Fibroblast of villous mesenchyme (primary cell): ENCODE measurements around the gene ZBTB47. TPM values are rescaled to one million over a fixed set of nuclear protein-coding genes. Genes with fewer than 3 reads are reported as not detected.

Experiments used
- DNase-seq: peaks from one replicate; pipeline ENCODE4 v3.0.0-alpha.2; 2010; ENCODE audit warnings: low read depth
- H3K4me3 ChIP-seq: 2 replicates; pipeline ENCODE4 v1.5.1; 2011; ENCODE audit warnings: low read depth, mild to moderate bottlenecking, low read length
- CTCF ChIP-seq: IDR thresholded peaks from 2 replicates; pipeline ENCODE4 v1.5.1; 2012; ENCODE audit warnings: low read depth, mild to moderate bottlenecking, low read length; ENCODE audit not compliant: insufficient read depth
- total RNA-seq: library from RNA; depleted of rRNA; stranded (reverse); fragments of >200 nt; gene quantifications from 2 replicates; pipeline ENCODE4 v1.2.3, GENCODE V29; 2012

The ZBTB47 gene
- total RNA-seq, 1 donor = 25.9 TPM

- no peak for DNase-seq
- TF ChIP-seq CTCF = no peak
Measured at GRCh38 chr3:42698911-42699230, 45.4 kb downstream of the ZBTB47 start.

GRCh38 chr3:42699511-42699971, 46.0 kb downstream of the ZBTB47 start:
- DNase-seq = no peak

More at GRCh38 chr3:42698911-42699230, 45.4 kb downstream of the ZBTB47 start:
- H3K4me3 ChIP-seq = no peak overlapping the region

GRCh38 chr3:42700366-42701288, 47.1 kb downstream of the ZBTB47 start:
- TF ChIP-seq CTCF = no peak
- DNase-seq = no peak
- no peak overlapping the region for H3K4me3 ChIP-seq

More at GRCh38 chr3:42699511-42699971, 46.0 kb downstream of the ZBTB47 start:
- no peak for TF ChIP-seq CTCF
- no peak overlapping the region for H3K4me3 ChIP-seq

GRCh38 chr3:42701371-42702065, 48.0 kb downstream of the ZBTB47 start:
- no peak overlapping the region for H3K4me3 ChIP-seq
- peak; percentile 27 for DNase-seq
- peak; percentile 6 for TF ChIP-seq CTCF

- DNase-seq = no peak
- H3K4me3 ChIP-seq = no peak within 1 kb of the TSS
- TF ChIP-seq CTCF = no peak
Measured at GRCh38 chr3:42702066-42702951, 48.8 kb downstream of the ZBTB47 start, which contains the start of gene HHATL. Gene HHATL, minus strand, starts transcription at chr3:42702798. Its CDS starts 1,972 bp downstream, at chr3:42700826.
